ENCODE measurements around the gene MRPS10.
A peak's percentile ranks its signal among the peaks of the same experiment; 100 is the strongest.

The MRPS10 gene
- 22.9 to 67.1 (median 44.3) reads per million in 17 experiments for total RNA-seq

DNA sequence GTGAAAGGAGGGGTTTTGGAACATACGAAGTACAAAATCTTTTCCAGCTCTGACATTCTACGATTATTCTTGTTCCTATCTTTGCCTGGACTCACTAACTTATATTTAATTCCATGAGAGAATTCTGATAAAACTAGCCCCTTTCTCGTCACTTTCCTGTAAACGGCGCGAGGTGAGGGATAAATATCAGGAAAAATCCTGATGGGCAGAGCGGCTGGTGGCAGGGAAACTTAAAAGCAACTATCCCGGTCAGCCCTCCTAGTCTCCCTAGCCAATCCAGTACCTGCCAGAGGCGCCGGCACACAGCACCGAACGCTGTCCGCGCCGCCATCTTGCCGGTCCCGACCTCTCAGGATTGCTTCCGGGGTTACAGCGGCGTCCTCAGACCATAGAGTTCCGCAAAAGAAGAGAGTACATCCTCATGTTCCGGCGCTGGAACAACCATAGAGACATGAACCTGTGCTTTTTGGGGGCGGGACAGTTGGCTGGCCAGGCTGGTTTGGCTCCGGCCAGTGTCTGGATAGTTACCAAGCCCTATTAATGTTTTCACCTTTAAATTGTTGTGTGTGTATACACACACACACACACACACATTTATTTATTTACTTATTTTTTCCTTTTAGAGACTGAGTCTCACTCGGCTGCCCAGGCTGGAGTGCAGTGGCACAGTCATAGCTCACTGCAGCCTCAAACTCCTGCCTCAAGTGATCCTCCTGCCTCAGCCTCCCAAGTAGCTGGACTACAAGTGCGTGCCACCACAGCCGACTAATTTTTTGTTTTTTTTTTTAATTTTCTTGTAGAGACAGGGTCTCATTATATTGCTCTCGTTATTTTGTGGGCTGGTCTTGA is at the start of gene MRPS10:
Gene MRPS10 (minus strand): TSS at position 343 of the 849 bp plus-strand sequence. CDS start 12 bp downstream, at position 331.
- DNase-seq, result peak; percentile 94 to 97 (median 96)

DNA sequence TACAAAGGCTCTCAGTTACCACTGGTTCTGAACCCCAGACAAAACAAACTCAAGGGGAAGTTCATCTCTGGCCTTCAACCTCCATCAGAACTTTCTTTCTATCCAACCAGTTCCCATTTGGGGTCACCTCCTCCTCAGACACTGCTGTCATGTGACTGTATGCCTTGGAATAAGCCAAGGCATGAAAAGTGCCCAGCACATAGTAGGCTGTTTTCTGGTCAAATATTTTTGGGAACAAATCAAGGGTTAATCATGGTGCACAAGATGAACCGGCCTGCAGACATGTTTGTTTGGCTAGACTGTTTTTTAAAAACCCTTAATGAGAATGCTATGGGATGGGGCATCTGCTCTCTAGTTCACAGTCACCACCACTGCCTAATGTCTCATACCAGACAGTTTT is 48.9 kb upstream of the MRPS10 start:
- no peak for DNase-seq

DNA sequence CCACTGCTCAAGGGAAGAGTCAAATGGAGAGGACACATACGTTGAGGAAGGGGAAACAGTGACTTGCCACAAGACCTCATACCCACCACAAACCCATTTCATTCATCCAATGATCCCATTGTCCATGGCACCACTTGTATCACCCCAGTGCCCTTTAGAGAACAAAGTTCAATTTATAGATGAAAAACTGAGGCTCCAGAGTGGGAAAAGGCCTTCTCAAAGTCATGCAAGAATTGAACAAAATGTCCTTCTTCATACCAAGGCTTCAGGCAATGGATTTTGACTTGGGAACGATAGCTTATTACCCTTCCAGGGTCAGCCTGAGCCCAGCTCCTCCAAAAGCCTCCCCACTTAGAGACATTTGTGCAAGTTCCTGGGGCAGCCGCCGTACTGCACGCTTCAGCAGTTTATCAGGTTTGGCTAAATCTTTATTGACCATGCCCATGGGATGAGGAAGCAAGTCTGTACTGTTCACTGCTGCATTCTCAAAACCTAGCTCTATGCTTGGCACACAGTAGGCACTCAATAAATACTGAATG is 47.3 kb upstream of the MRPS10 start:
- DNase-seq, result no peak

- no peak for DNase-seq
Observed at GRCh38 chr6:42264162-42264851, 46.6 kb upstream of the MRPS10 start.

- no peak for DNase-seq
Observed at GRCh38 chr6:42263165-42263728, 45.6 kb upstream of the MRPS10 start.

- peak in 2 of 4 experiments; percentile 7 to 22 for DNase-seq
Observed at GRCh38 chr6:42260972-42261371, 43.3 kb upstream of the MRPS10 start.

- DNase-seq, result no peak
Observed at GRCh38 chr6:42260396-42260888, 42.8 kb upstream of the MRPS10 start.

DNA sequence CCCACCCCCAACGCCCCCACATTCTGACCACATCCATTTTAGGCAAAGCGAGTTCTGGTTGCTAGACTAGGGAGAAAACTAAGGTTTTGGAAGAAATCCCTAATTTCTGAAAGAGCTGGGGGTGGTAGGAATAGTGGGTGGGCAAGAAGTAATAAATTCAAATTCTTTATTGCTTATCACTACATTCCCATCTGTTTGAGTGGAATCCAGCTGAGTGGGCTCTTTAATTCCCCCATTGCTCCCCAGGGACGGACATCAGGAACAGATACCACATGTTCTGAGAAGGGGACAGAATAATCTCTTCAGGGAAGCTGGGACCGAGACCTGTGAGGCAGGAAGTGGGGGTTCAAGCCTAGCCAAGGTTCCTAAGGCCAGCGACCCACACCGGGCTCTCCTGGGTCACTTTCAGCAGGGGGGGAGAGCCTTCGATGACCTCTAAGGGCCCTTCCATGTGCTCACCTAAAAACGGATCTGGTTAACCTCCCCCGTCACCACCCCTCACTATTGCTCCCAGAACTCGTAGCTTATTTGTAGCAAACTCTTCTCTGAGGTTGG is 42.3 kb upstream of the MRPS10 start:
- DNase-seq, result no peak

DNA sequence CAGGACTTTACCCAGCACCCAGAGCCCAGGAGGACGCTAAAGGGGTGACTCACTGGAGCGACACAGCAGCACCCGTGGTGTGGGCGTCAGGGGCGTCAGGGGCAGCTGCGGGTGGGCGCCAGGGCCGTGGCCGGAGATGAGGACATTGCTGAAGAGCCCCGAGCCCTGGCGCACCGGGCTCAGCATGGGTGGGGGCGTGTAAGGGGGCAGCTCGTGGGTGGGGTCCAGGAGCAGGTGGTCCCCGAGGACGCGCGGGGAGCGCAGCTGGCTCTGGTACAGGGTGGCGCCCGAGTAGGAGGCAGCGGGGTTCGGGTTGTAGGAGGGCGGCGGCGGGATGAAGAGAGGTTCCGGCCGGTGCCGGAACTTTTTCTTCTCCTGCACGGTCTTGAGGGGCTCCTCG is 41.6 kb upstream of the MRPS10 start:
- no peak for DNase-seq

GRCh38 chr6:42257614-42258013 is 40.0 kb upstream of the MRPS10 start:
- no peak for DNase-seq

DNA sequence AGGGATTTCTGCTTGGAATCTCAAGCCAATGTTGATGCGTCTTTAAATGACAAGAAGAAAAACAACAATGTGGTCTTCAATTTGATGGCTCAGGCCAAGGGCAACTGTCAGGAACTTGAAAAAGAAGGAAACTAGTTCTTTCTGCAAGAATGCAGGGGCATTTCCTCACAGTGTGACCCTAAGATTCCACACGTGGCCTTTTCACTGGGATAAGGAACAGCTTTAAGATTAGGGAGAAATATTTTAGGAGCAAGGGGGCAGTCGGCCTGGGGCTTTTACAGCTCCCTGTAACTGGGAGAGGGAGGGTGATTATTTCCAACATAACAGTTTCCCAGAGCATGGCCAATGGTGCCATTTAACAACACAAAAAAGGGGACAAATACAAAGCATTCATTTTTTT is 39.4 kb upstream of the MRPS10 start:
- DNase-seq, result no peak

DNA sequence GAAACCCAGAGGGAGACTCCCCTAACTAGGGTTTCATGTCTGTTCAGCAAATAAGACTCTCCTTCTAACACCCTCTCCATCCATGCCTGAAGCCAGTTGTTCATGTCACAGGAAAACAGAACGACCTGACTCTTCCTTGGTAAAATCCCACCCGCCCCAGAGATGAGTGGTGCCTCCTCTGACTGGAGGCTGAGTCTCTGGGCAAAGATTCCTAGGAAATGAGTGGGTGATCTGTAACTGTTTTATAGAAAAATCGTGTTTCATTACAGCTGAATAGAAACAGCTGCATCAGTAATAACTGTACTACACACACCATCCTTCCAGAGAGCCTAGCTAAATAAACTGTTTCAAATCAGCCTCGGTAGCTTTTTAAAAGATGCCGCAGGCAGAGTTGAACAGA is 37.4 kb upstream of the MRPS10 start:
- DNase-seq, result no peak

DNA sequence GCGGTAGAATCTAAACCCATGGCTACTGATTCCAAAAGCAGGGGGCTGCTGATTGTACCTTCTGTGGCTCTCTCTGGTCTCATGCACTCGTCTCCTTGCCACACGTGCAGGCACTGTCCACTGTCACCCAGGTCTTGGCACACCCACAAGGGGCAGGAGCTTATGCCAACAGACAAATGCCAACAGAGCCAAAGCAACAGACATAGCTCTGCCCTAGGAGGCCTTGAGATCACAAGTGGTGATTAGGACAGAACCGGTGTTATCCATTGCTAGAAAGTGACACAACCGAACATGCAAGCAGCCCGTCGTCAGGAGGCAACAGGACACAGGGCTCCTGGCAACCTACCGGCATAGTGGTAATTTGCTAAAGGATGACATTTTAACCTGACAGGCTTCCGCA is 36.8 kb upstream of the MRPS10 start:
- DNase-seq, result no peak

- peak; percentile 38 to 66 (median 46) for DNase-seq
Observed at GRCh38 chr6:42251911-42252637, 34.4 kb upstream of the MRPS10 start.

DNA sequence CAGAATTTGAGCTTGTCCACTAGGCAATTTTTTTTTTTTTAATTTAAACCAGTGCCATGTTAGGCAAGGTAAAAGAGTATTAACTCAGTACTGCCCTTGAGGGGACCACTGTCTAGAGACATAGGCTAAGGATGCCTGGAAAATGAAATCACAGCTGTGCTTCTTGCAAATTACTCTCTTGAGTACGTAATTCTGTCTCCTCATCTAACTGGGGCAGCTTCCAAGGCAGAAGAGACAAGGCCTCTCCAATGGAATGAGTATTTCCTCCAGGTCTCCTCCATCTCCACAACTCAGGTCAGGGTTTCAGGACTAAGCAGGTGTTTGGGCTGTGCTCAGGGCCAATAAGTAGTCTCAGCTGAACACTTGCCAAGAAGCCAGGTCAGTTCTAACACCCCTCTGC is 33.8 kb upstream of the MRPS10 start:
- DNase-seq, result no peak

GRCh38 chr6:42250274-42250931 is 32.7 kb upstream of the MRPS10 start:
- DNase-seq, result no peak

DNA sequence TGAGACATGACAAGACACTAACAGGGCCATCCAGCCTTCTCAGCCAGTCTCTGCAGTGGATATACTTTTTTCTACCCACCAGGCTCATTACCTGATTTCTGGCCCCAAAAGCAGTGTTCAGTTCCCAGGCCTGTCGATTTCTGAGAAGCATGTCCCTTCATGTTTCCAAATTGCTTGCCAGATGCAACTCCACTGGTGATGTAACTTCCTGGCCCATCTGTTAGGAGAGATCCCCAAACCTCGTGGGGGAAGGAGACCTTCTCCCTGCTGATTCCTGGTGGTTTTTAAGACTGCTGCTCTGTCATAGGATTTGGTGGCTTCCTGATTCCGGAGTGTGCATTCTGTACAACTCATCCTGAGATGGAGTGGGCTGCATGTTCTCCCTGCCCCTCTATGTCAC is 31.6 kb upstream of the MRPS10 start:
- DNase-seq, result peak; percentile 32 to 52 (median 48)

- no peak for DNase-seq
Observed at GRCh38 chr6:42243046-42243445, 25.4 kb upstream of the MRPS10 start.

DNA sequence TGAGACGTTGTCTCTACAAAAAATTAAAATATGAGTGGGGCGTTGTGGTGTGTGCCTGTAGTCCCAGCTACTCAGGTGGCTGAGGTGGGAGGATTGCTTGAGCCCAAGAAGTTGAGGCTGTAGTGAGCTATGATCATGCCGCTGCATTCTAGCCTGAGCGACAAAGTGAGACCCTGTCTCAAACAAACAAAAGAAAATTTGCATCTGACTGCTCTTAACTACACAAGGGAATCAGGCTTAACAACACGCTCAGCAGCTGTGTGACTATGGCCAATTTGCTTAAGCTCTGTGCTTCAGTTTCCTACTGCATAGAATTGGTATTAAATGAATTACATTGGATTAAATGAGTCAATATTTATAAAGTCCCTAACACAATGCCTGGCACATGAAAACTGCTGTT is 24.3 kb upstream of the MRPS10 start:
- no peak for DNase-seq

DNA sequence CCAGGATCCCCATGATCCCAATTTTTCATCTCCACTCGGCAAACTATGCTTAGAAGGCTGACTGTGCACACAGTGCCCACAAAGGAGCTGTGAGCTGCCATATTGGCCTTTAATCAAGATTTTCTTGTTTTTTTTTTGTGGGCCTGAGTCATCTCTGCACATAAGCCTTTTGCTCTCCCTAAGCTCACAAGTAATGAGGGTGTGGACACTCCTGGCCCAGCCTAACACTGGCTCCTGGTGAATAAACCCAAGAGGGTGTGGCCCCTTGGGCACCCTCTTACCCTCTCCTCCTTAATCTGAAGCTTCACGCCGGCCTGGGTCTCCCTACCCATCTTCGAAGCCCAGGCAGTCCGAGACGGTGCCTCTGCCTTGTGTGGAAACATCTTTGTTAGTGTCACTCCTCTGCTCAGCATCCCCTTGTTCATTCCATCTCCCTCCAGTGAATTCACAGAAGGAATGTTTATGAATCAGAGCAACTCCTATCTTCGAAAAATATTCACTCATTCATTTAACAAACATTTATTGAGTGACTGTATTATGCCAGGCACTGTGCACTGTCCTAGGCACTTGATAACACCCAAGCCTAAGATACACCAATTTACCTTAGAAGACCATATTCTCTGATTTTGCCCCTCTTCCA is 22.2 kb upstream of the MRPS10 start:
- DNase-seq, result no peak

DNA sequence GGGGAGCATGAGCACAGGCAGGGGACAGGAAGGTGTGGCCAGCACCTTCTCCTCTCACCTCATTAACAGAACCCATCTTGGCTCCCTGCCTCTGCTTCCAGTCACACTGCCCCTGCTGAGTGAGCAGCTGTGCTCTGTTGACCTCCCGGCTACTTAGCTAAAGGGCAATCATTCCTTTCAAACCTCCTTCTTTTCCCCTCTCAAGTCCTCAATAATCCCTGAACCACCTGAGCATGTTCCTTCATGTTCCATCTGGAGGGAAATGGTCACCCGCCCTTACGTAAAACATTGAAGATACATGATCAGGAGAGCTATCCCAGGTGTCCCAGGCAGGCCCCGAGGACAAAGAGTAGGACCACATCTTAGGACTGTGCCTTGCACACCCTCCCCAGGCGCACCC is 21.7 kb upstream of the MRPS10 start:
- no peak for DNase-seq
